Vagina (tissue), 2 donors: ENCODE measurements around the gene C3orf20. TPM values are rescaled to one million over a fixed set of nuclear protein-coding genes. Genes with fewer than 3 reads are reported as not detected.

Experiments used
- DNase-seq, 2 donors: peaks; one replicate each; pipeline ENCODE4 v3.0.0-alpha.2; 2017; ENCODE audit errors: extremely low spot score in 2 of 2
- H3K27ac ChIP-seq: fragments of 200-600 bp; sonication (generic); one replicate; pipeline ENCODE4 v1.5.1; 2019
- H3K27me3 ChIP-seq: fragments of 200-600 bp; sonication (generic); one replicate; pipeline ENCODE4 v1.5.1; 2019
- H3K36me3 ChIP-seq, 2 donors: fragments of 200-600 bp; sonication (generic); one replicate each; pipeline ENCODE4 v1.5.1; 2017 to 2019
- H3K4me1 ChIP-seq: fragments of 200-600 bp; sonication (generic); one replicate; pipeline ENCODE4 v1.5.1; 2019
- H3K4me3 ChIP-seq, 2 donors: fragments of 200-600 bp; sonication (generic); 1 replicate in 1 of 2; 2 replicates in 1 of 2; pipeline ENCODE4 v1.5.1; 2016 to 2019
- H3K9me3 ChIP-seq: fragments of 200-600 bp; sonication (generic); one replicate; pipeline ENCODE4 v1.5.1; 2019
- POLR2A ChIP-seq, 2 donors: fragments of 450-650 bp; IDR thresholded peaks; one replicate each; pipeline ENCODE4 v1.6.1; 2017; ENCODE audit warnings: antibody characterized with exemption in 2 of 2, mild to moderate bottlenecking in 2 of 2, moderate library complexity in 2 of 2
- POLR2AphosphoS5 ChIP-seq, 2 donors: sonication (generic); formaldehyde crosslinking; IDR thresholded peaks; one replicate each; pipeline ENCODE4 v1.9.0; 2017; ENCODE audit warnings: antibody characterized with exemption in 2 of 2, mild to moderate bottlenecking in 2 of 2, low read depth in 1 of 2; ENCODE audit not compliant: insufficient read depth in 1 of 2
- intact Hi-C: fragments of 100-400 bp; cut with DNase I; formaldehyde crosslinking; loops from one replicate; pipeline ENCODE4 v1.15.1; 2023
- total RNA-seq: library from RNA; depleted of rRNA; stranded (reverse); fragments of >200 nt; gene quantifications from one replicate; pipeline ENCODE4 v1.2.3, GENCODE V29; 2016
- TF ChIP-seq, protein P1 (sequence below), 3 experiments: fragments of 450-650 bp in 2 of 3; fragments of 200-600 bp in 1 of 3; sonication (generic) in 1 of 3; IDR thresholded peaks; one replicate each; pipeline ENCODE4 v1.5.1; 2017 to 2019; ENCODE audit warnings: antibody characterized with exemption in 3 of 3, mild to moderate bottlenecking in 2 of 3, moderate library complexity in 2 of 3

Gene C3orf20
- total RNA-seq, 1 donor from 2014 or later: 0.49 TPM

DNA sequence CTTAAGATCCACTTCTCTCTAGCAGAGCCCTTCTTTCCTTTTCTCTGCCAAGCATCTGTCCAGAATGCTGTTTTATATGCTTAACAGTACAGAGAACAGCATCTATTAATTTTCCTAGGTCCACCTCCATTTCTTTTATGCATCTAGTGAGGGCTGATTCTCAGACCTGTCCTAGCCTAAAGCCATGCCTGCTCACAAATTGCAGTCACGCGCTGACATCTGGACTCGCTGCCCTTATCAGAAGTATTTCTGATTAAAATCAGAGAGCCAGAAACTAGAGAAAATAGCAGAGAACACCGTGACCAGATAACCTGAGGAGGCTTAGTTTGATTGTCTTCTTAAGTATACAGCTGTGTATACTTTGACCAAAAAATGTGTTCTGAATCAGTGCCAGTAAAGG is 1.9 kb downstream of the C3orf20 start:
- no peaks in the 10 kb centered on the region for H3K4me1 ChIP-seq
- TF ChIP-seq, protein P1, sequence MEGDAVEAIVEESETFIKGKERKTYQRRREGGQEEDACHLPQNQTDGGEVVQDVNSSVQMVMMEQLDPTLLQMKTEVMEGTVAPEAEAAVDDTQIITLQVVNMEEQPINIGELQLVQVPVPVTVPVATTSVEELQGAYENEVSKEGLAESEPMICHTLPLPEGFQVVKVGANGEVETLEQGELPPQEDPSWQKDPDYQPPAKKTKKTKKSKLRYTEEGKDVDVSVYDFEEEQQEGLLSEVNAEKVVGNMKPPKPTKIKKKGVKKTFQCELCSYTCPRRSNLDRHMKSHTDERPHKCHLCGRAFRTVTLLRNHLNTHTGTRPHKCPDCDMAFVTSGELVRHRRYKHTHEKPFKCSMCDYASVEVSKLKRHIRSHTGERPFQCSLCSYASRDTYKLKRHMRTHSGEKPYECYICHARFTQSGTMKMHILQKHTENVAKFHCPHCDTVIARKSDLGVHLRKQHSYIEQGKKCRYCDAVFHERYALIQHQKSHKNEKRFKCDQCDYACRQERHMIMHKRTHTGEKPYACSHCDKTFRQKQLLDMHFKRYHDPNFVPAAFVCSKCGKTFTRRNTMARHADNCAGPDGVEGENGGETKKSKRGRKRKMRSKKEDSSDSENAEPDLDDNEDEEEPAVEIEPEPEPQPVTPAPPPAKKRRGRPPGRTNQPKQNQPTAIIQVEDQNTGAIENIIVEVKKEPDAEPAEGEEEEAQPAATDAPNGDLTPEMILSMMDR (IDR thresholded peaks at IDR 0.05): no peak
- TF ChIP-seq POLR2AphosphoS5 (IDR thresholded peaks at IDR 0.05; ENCODE audit: insufficient read depth in 1 of 2, low read depth in 1 of 2) (no peak), POLR2A (IDR thresholded peaks at IDR 0.05) (no peak)
- intact Hi-C loops: loop anchor here (5.0 kb wide), 1 partner anchor 245 kb away; no protein-coding TSS in a partner anchor
- H3K27ac ChIP-seq: no peak overlapping the region
- no peaks in the 10 kb centered on the region for H3K9me3 ChIP-seq
- DNase-seq: no peak
- H3K27me3 ChIP-seq: no peaks in the 10 kb centered on the region
- no peak overlapping the region for H3K4me3 ChIP-seq
- H3K36me3 ChIP-seq: peaks cover 0 to 9% of the 10 kb centered on the region in 2 donors

DNA sequence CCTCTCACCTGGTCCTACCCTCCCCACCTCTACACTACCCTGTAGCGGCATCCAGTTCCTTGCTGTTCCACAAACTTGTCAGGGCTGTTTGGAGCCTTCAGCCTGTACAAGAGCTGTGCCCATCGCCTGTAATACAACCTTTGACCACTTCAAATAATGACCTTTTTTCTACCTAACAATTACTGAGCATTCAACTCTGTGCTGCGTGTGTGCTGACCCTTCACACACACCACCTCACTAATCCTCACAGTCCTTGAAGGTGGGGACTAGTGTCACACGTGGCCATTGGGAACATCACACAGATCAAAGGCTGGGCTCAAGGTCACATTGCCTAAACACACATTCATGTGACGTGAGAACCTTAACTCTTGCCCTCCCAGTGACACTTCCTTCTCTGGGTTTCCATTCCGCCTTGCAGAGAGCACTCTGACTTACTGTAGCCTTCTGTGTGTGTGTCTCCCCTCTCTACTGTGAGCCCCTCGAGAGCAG is 3.1 kb downstream of the C3orf20 start:
- intact Hi-C loops: loop anchor here (5.0 kb wide), 1 partner anchor 244 kb away; no protein-coding TSS in a partner anchor
- no peak overlapping the region for H3K4me3 ChIP-seq
- no peaks in the 10 kb centered on the region for H3K27me3 ChIP-seq
- TF ChIP-seq, protein P1 (IDR thresholded peaks at IDR 0.05): no peak
- TF ChIP-seq POLR2A (IDR thresholded peaks at IDR 0.05) (no peak), POLR2AphosphoS5 (IDR thresholded peaks at IDR 0.05; ENCODE audit: insufficient read depth in 1 of 2, low read depth in 1 of 2) (no peak)
- no peak overlapping the region for H3K27ac ChIP-seq
- no peak for DNase-seq
- H3K36me3 ChIP-seq: no peaks in the 10 kb centered on the region
- H3K4me1 ChIP-seq: no peaks in the 10 kb centered on the region
- no peaks in the 10 kb centered on the region for H3K9me3 ChIP-seq

DNA sequence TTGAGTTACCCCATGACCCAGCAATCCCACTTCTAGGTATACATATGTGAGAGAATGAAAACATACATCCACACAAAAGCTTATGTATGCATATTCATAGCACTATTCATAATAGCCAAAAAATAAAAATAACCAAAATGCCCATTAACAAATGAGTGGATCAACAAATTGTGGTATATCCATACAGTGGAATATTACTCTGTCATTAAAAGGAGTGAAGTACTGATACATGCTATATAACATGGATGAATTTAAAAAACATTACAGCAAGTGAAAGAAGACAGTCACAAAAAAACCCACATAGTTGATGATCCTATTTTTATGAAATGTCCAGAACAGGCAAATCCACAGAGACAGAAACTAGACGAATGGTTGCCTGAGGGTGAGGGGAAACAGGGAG is 5.2 kb downstream of the C3orf20 start:
- Histone ChIP-seq H3K4me3 (no peak overlapping the region), H3K27me3 (no peaks in the 10 kb centered on the region), H3K4me1 (no peaks in the 10 kb centered on the region), H3K27ac (no peak overlapping the region), H3K9me3 (no peaks in the 10 kb centered on the region), H3K36me3 (no peaks in the 10 kb centered on the region)
- intact Hi-C loops: no loop called here
- TF ChIP-seq POLR2AphosphoS5 (IDR thresholded peaks at IDR 0.05; ENCODE audit: insufficient read depth in 1 of 2, low read depth in 1 of 2) (no peak), POLR2A (IDR thresholded peaks at IDR 0.05) (no peak)
- TF ChIP-seq, protein P1 (IDR thresholded peaks at IDR 0.05): no peak
- no peak for DNase-seq

DNA sequence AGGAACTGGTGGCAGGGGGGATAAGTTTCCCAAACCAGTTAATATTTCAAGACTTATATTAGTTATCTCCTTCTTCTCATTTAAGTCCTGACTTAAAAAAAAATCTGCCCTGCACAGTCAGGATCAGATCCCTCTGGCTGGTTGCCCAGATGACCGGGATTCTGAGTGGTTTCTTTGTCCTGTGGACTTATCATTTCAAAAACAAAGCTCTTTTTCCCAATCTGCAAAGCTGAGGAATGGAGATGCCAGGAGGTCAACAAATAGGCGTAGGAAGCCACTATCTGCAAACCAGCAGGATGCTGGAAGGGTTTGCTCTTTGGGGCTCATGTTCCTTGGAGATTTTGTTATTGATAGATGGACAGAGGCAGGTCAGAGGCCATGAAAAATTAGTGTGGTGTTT is 5.8 kb downstream of the C3orf20 start:
- intact Hi-C loops: no loop called here
- DNase-seq: no peak
- no peak overlapping the region for H3K27ac ChIP-seq
- H3K27me3 ChIP-seq: no peaks in the 10 kb centered on the region
- no peak overlapping the region for H3K4me3 ChIP-seq
- TF ChIP-seq POLR2A (IDR thresholded peaks at IDR 0.05) (no peak), POLR2AphosphoS5 (IDR thresholded peaks at IDR 0.05; ENCODE audit: insufficient read depth in 1 of 2, low read depth in 1 of 2) (no peak)
- TF ChIP-seq, protein P1 (IDR thresholded peaks at IDR 0.05): no peak
- no peaks in the 10 kb centered on the region for H3K4me1 ChIP-seq
- H3K36me3 ChIP-seq: no peaks in the 10 kb centered on the region
- H3K9me3 ChIP-seq: no peaks in the 10 kb centered on the region

DNA sequence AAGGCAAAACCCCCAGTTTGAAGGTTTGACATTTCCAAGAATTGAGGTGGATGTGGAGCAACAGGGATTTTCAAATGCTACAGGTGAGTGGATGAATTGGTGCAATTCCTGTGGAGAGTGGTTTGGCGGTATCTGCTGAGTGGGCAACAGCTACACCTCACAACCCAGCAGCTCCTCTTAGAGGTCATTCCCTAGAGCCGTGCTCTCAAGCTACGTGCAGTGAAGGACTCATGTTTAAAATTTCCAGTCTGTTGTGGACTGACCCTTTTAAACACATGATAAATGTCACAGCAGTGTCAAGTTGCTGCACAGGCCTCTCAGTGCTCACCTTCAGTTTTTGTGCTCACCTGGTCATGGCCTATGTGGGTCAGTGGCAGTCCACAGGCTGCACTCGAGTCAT is 9.5 kb downstream of the C3orf20 start:
- no peak for DNase-seq
- H3K27ac ChIP-seq: no peak overlapping the region
- no peaks in the 10 kb centered on the region for H3K9me3 ChIP-seq
- H3K27me3 ChIP-seq: no peaks in the 10 kb centered on the region
- H3K4me3 ChIP-seq: no peak overlapping the region
- TF ChIP-seq POLR2AphosphoS5 (IDR thresholded peaks at IDR 0.05; ENCODE audit: insufficient read depth in 1 of 2, low read depth in 1 of 2) (no peak), POLR2A (IDR thresholded peaks at IDR 0.05) (no peak)
- TF ChIP-seq, protein P1 (IDR thresholded peaks at IDR 0.05): no peak
- intact Hi-C loops: no loop called here
- H3K4me1 ChIP-seq: no peaks in the 10 kb centered on the region
- H3K36me3 ChIP-seq: no peaks in the 10 kb centered on the region
